ENCODE measurements around the gene EPM2A.

Gene EPM2A

GRCh38 chr6:145669627-145670034 is 65.7 kb downstream of the EPM2A start:
- DNase-seq, result no peak

DNA sequence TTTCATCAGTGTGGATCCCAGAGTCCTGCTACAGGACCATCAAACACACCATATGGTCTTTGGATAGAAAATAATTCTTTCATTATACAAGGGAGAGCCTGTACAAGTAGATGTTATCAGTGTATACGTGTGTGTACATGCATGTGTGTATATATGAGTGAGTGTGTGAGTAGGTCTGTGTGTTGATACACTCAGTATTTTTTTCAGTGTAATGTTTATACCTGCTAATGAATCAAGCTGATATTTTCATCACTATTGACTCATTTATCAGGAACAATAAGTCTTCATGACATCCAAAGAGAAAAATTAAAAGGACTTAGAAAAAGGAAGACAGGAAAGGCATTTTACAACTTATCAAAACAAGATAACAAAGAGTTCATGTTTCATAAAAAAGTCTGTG is 66.5 kb downstream of the EPM2A start:
- DNase-seq, result no peak

DNA sequence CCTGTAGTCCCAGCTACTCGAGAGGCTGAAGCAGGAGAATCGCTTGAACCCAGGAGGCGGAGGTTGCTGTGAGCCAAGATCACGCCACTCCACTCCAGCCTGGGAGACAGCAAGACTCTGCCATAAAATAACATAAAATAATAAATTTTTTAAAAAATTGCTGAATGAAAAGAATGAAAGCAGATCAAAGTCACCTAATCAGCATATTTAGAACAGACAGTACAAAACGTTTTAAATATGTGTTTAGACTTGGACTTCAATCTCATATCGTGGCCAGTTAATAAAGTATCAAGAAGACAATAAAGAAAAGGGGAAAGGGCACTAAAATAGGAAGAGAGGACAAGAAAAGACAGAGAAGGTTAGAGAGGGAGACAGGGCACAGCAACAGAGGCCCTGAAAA is 74.6 kb downstream of the EPM2A start:
- no peak for DNase-seq

- no peak for DNase-seq
These were observed 79.2 kb downstream of the EPM2A start for GRCh38 chr6:145656128-145656527.

DNA sequence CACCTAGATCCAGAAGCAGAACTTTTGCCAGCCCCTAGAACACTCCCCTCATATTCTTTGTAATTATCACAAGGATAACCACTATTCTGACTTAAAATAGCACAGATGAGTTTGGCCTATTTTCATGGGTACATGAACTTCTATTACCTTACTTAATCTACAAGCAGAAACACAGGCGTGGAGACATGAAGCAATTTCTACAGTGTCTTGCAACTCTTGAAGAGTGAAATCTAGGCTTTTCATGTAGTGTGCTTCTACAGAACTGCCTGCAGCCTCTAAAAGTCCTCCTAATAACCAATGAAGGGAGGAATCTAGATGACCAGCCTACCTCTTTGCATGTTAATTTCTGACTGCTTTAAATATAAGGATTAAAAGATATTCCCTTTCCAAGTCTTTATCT is 82.7 kb downstream of the EPM2A start:
- DNase-seq, result no peak

DNA sequence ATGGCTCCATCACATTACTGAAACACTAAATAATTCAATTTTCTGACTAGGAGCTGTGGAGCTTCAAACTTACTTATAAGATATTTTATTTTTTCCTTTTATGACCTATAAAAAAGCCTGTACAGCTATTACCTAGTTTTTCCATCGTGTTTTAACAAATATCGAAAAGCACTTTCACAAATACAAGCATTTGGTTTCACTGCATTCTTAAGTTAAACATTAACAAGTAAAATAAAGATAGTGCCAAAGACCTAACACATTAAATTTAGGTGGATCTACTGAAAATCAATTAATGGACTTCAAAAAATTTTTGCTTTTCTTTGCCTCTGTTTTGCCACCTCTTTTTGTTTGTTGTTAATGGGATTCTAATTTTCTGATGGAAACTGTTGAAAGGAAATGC is 83.3 kb downstream of the EPM2A start:
- no peak for DNase-seq

DNA sequence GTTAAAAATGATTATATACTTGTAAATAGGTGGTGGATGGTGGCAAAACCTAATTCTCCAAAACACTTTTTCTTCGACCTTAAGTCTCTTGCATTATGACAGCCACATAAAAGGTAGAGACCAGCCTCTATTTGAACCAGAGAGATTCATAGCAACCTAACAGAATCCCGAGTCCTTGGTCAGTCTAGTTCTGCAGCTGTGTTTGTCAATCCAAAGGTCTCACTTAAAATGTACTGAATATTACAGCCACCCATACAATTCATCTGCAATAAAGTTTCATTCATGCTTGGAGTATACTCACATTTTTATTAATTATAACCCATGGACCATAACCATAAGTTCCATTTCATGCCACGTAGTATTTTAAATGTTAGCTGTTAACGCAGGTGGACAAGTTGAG is 87.2 kb downstream of the EPM2A start:
- DNase-seq, result no peak

DNA sequence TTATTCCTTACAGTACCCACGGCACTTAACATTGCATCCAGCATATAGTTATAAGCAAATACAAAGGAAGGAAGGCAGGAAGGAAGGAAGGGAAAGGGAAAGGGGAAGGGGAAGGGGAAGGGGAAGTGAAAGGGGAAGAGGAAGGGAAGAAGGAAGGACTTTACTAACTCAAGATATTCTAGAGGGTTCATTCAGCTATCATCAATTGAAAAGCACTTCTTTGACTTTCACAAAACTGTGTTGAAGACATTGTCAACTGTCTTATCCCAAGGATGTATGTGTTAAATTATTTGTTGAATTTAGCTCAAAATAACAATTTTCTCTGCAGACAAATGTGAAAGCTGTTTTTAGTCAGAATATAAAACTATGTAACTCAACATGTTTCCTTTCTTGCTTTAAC is 87.7 kb downstream of the EPM2A start:
- no peak for DNase-seq

DNA sequence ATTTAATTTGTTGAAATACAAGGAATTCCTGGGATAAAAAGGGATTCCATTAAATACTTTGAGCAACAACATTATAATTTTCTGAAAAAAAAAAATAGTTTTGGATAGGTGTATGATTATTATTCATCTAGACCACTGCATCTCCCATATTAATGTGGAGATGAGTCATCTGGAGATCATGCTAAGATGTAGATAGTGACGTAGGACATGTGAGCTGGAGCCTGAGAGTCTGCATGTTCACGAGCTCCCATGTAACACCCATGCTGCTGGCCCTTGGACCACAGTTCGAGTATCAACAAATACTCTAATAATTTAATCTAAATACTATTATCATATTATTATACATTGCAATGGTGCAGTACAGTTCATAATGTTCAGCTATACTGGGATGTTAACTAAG is 91.6 kb downstream of the EPM2A start:
- no peak for DNase-seq

GRCh38 chr6:145633981-145634627 is 101.2 kb downstream of the EPM2A start:
- peak; percentile 45 to 75 (median 56) for DNase-seq

DNA sequence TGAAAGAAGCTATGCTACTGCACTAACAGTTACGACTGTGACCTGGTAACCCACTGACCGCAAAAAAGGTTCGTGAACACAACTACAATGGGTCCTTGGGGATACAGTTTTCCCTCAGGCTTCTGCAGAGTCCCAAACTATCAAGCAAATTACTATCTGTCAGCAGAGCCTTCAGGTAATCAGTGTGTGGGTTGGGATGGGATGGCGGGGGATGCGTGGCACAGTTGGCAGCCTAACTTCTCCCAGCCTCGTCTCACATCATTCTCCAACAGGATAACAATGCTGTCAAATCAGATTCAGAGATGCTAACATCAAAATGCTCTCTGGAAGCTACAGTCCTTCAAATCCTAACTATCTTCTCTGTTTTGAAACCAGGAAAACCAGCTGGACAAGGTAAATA is 102.3 kb downstream of the EPM2A start:
- DNase-seq, result no peak

DNA sequence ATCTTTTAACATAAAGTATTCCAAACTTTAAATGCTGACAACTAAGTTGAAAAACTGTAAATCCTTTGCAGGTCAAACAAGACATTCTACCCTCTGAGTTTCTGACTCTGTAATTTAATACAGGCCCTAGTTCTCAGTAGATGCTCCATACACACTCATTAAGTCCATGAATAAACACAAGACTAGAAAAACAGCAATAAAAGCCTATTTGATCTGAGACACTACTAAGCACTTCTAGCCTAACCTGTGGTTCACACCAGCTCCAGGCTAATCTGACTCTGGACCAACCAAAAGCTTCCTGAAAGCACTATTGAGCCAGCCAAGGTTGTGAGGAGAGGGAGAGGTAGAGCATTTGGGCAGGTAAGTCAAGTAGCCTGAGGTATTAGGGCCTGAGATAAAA is 103.9 kb downstream of the EPM2A start:
- DNase-seq, result no peak

DNA sequence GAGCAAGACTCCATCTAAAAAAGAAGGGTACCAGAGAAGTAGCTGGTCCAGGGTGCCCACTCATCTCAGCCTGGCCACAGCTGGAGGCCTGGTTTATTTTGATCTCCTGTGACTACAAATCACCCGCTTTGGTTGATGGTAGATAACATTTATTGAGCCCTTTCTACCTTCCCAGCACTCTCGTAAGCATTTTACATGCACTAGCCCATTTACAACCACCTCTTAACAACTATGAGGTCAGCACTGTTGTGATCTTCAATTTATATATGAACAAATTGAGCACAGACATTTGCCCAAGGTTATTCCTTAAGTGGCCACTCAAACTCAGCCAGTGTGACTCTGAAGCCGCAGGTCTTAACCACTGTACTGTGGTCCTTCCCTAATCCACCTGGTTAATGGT is 104.7 kb downstream of the EPM2A start:
- DNase-seq, result no peak

DNA sequence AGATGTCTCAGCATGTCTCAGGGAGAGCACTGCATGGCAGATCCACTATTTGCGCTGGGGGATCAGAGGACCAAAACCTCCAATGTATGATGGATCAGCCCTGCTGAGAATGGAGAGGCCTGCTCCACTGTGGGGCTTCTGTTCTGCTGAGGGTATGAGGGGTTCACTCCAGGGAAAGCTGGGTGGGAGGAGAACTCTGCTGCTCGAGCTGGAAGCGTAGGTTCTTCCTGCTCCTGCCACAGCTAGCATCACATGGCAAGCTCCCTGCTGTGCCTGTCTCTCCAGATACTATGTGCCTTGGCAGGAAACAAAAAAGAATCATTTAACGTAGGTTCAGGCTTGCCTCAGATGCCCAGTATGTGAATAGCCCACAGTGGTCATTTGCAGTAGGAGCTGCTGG is 105.8 kb downstream of the EPM2A start:
- DNase-seq, result no peak

DNA sequence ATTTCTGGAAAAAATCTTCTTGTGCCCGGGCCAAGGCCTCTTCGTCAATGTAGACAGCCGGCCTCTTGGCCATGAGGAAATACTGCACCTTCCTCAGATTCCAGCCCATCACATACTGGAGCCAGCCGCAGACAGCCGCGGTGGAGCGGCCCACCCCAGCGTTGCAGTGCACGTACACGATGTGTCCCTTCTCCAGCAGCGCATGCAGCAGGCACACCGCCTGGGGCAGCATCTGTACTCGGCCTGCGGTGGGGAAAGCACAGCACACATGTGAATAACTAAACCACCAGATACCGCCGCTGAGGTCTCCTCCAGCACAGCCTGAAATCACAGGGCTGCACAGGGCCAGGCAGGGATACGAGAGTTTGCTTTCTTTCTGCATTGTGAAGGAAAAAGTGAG is 107.9 kb downstream of the EPM2A start:
- DNase-seq, result no peak

- no peak for DNase-seq
These were observed 108.5 kb downstream of the EPM2A start for GRCh38 chr6:145626857-145627256.

GRCh38 chr6:145623231-145623630 is 112.1 kb downstream of the EPM2A start:
- no peak for DNase-seq

GRCh38 chr6:145621776-145622175 is 113.5 kb downstream of the EPM2A start:
- DNase-seq, result no peak

DNA sequence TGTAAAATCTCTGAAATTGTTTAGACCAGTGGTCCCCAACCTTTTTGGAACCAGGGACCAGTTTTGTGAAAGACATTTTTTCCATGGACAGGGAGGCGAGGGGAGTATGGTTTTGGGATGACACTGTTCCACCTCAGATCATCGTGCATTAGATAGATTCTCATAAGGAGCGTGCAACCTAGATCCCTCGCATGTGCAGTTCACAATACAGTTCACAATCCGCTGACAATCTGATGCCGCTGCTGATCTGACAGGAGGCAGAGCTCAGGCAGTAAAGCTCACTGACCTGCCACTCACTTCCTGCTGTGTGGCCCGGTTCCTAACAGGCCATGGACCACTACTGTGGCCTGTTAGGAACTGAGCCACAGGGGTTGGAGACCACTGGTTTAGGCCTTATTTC is 115.2 kb downstream of the EPM2A start:
- no peak for DNase-seq

DNA sequence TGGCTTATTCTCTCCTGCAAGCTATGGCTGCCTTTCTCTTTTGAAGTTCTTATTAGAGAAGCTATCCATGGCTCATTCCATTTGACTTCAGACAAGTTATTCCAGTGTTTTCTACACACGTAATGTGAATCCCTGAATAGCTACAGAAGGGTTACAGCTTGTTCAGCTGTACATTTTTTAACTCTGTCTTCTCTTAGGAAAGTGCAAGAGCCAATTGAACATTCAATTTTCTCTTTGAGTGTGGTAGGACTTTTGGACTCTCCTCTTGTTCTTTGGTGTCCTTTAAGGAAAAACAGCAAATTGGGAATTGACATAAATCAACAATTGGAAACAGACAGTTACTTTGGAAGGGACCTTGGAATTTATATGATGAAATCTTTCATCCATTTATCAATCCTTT is 125.8 kb downstream of the EPM2A start:
- no peak for DNase-seq

DNA sequence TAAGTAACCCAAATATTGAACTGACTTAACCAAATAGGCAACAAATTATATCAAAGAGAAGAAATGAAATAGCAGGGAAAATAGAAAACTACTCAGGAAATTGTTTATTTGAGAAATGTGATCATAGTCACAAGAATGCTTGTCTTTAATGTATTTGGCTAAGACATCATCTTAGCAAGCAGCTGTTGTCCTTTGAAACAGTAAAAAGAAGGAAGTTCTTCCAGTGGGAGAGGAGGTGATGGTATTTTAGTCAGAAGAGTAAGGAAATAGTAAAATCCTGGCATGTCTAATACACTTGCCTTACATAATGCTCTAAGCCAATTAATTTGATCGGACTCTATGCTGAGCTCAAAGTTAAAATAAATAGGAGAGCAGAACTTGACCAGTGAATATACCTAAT is 126.5 kb downstream of the EPM2A start:
- no peak for DNase-seq

DNA sequence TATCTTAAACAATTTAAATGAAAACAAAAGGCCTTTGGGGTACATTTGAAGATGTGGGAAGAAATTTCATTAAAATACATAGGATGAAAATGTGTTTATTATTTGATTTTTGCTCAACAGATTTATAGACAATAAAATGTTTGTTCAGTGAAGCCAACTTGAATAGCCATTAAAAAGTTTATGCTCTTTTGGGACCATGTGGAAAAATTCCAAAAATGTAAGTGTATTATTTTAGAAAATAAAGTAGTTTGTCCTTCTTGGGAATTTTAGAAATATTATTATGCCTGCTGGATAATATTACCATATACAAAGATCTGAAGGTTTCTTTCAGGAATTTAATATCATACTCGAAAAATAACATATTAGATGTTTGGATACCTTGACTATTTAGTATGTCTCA is 131.3 kb downstream of the EPM2A start:
- no peak for DNase-seq

- DNase-seq, result no peak
These were observed 131.9 kb downstream of the EPM2A start for GRCh38 chr6:145603424-145603833.

DNA sequence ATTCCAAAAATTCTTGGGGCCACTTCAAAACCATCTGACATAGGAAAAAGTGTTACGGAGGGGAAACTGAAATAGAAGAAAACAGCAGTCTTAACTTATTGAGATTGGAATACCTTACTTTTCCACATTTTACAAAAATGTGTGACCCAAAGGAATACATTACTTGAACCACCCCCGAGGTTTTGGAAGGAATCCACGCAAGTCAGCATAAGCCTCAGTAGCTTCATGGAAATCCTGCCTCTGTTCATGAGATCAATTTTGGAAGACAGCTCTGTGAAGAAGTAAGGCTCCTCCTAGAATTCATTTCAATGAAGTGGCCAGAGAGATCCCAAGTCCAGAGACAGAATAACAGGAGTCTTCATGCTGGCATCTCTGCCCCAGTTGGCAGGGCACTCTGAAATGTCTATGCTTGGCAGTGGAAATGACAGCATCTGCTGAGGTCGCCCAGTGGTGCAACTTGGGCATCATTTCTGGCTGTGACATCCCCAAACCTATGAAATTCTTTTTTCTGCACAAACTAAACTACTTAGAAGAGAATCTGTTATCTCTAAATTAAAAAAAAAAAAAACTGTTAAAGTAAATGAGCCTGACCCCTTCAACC is 132.5 kb downstream of the EPM2A start:
- no peak for DNase-seq

DNA sequence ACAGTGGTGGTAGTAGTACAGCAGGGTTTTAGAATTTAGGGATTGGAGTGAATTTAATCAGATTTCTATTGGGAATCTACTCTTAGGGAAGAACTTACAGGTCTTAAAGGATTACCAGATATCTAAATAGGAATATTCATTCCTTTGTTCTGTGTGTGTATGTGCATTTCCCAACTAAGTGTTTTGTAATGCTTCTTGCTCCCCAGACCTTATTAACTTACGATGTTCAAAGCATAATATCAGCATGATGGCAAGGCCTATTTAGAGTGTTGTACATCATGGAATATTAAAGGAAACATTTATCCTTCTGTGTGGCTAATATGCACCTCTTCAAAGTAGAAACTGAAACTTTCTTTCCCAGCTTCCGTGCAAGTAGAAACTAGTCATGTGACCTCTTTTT is 133.9 kb downstream of the EPM2A start:
- no peak for DNase-seq
